ENCODE results near the gene LMAN2. TPM values are rescaled to one million over a fixed set of nuclear protein-coding genes. Genes with fewer than 3 reads are reported as not detected.

LMAN2 gene
- total and polyA plus RNA-seq, 2 experiments from 2014 or later, result 153 to 227 TPM

DNA sequence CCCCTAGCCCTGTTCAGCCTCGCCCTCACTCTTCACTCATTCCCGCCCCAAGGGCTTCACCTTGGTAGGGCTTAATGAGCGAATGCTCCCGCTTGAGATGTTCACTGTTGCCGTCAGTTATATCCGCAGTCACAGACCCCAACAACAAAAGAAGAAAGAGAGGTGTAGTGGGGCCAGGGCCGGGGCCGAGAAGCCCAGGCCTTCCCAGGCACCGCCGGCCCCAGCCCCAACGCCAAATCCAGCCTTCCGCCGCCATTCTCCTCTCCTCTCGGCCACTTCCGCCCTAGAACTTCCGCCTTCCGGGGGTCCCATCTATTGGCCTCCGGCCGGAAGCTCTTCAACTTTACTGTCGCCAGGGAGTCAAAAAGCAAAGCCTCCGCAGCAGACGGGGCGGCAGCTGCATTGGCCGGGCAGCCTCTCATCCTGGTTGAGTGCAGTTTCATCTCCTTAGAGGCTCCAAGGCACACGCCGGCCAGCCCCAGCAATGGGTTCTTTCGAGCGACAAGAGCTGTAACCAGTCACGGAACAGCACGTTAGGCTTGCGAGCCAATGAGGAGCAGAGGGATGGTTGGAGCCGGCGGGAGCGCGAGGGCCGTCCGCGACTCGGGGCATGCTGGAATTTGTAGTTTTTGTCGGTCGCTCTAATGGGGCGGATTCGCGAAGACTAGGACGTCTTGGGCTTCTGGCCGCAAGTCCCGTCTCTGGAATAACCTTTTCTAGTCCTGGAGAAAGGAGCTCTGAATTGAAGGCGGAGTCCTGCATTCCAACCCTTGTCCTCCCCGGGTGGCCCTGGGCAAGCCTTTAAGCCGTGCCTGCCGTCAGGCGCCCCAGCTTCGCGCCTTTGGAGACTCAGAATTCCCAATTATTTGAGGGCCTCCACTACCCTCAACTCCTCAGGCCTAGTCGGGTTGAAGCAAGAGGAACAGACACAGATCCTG lies at the start of gene LMAN2 (continued):
- TF ChIP-seq, protein P1, sequence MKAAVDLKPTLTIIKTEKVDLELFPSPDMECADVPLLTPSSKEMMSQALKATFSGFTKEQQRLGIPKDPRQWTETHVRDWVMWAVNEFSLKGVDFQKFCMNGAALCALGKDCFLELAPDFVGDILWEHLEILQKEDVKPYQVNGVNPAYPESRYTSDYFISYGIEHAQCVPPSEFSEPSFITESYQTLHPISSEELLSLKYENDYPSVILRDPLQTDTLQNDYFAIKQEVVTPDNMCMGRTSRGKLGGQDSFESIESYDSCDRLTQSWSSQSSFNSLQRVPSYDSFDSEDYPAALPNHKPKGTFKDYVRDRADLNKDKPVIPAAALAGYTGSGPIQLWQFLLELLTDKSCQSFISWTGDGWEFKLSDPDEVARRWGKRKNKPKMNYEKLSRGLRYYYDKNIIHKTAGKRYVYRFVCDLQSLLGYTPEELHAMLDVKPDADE (IDR thresholded peaks at IDR 0.05), result peak; percentile 87

DNA sequence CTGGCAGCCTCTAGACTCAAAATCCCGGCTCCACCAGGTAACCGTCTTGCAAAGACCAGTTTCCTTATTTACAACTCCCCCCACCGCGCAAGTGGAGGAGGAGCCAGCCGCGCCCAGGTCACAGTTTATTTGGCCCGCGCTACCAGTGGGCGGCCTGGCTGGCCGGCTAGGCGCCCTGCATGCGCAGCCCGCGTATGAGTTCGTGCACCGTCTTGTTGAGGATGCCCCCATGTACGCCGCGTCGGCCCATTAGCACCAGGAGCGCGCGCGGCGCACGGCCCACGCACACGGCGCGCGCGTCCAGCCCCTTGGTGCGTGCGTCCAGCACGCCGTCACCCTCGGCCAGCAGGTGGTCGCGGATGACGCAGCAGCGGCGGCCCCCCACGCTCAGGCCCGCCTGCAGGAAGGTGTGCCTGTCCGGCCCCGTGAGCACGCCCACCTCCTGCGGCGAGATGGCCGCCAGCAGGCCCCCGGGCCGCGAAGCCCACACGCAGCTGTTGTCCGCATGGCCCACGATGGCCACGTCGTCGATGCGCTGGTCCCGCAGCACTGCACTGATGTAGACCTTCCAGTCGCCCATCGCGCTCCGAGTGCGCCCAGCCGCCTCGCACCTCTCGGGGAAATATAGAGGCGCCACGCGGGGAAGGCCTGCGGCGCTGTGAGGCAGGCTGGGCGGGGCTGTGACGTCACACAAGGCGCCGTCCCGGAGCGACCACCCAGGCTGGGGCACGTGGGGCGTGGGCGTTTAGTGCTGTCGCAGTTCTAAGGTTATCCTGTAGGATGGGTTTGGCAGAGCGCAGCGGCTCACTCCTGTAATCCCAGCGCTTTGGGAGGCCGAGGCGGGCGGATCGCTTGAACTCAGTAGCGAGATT lies 48.8 kb upstream of the LMAN2 start, which contains the start of gene PFN3:
Gene PFN3 (minus strand): TSS at position 665 of the 872 bp plus-strand sequence. CDS start 85 bp downstream, at position 580.
- TF ChIP-seq, protein P2, sequence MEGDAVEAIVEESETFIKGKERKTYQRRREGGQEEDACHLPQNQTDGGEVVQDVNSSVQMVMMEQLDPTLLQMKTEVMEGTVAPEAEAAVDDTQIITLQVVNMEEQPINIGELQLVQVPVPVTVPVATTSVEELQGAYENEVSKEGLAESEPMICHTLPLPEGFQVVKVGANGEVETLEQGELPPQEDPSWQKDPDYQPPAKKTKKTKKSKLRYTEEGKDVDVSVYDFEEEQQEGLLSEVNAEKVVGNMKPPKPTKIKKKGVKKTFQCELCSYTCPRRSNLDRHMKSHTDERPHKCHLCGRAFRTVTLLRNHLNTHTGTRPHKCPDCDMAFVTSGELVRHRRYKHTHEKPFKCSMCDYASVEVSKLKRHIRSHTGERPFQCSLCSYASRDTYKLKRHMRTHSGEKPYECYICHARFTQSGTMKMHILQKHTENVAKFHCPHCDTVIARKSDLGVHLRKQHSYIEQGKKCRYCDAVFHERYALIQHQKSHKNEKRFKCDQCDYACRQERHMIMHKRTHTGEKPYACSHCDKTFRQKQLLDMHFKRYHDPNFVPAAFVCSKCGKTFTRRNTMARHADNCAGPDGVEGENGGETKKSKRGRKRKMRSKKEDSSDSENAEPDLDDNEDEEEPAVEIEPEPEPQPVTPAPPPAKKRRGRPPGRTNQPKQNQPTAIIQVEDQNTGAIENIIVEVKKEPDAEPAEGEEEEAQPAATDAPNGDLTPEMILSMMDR (conservative IDR thresholded peaks at IDR 0.05; ENCODE audit: low read depth in 2 of 2), result no peak
- TF ChIP-seq POLR2AphosphoS5 (IDR thresholded peaks at IDR 0.05; ENCODE audit: low read depth) (peak; percentile 41; the same call in 1 of the 2 replicates), CREB1 (CRISPR knock-in tag; IDR thresholded peaks at IDR 0.05; ENCODE audit: low read depth) (peak; percentile 93)
- Mint-ChIP-seq H3K9me3 (no peaks in the 10 kb centered on the region), H3K4me1 (peaks cover 26% of the 10 kb centered on the region), H3K27ac (no peak within 1 kb of the TSS), H3K4me3 (peak within 1 kb of the TSS; percentile 53; the same call in 2 of the 3 replicates), H3K36me3 (ENCODE audit: low read depth) (no peaks in the 10 kb centered on the region), H3K27me3 (ENCODE audit: insufficient read depth, low read depth, poor library complexity) (peaks cover 48% of the 10 kb centered on the region)
- H3K27me3 ChIP-seq (ENCODE audit: insufficient read depth), result peaks cover 55% of the 10 kb centered on the region
- no peaks in the 10 kb centered on the region for H3K36me3 ChIP-seq (ENCODE audit: insufficient read depth)
- H3K9me2 ChIP-seq (ENCODE audit: insufficient read depth), result no peaks in the 10 kb centered on the region; the same call in 1 of the 2 replicates
- H3K4me2 ChIP-seq, result peak within 1 kb of the TSS; percentile 77
- peak within 1 kb of the TSS; percentile 49; the same call in 1 of the 2 replicates for H3K4me3 ChIP-seq
- DNase-seq (ENCODE audit: low spot score) (peak; percentile 90), ATAC-seq (peak; percentile 4)
- H3K27ac ChIP-seq (ENCODE audit: low read depth), result no peak within 1 kb of the TSS
- H3K79me2 ChIP-seq (replicated peaks; ENCODE audit: insufficient read depth), result no peaks in the 10 kb centered on the region
- peak within 1 kb of the TSS; percentile 80; the same call in 1 of the 2 replicates for H2AFZ ChIP-seq
- no peaks in the 10 kb centered on the region for H4K20me1 ChIP-seq (replicated peaks; ENCODE audit: insufficient read depth)
- H3K4me1 ChIP-seq (ENCODE audit: insufficient read depth), result peaks cover 10% of the 10 kb centered on the region; the same call in 1 of the 2 replicates
- H3F3A ChIP-seq (replicated peaks; ENCODE audit: low read depth), result peaks cover 23% of the 10 kb centered on the region

DNA sequence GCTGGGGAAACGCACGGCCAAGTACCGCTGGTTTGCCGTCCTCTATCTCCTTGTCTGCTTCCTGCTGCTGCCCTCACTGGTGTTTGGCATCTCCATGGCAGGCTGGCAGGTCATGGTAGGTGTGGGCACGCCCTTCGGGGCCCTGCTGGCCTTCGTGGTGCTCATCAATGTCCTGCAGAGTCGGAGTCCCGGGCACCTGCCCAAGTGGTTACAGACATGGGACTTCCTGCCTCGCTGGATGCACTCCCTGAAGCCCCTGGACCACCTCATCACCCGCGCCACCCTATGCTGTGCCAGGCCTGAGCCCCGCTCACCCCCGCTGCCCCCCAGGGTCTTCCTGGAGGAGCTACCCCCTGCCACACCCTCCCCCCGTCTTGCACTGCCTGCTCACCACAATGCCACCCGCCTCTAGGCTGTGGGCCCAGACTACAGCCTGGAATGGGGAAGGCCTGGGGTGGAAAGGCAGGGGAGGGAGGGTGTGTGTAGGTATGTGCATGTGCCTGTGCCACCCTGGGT lies 46.5 kb upstream of the LMAN2 start:
- Histone ChIP-seq H3K9me2 (ENCODE audit: insufficient read depth) (no peaks in the 10 kb centered on the region; the same call in 1 of the 2 replicates), H3K79me2 (replicated peaks; ENCODE audit: insufficient read depth) (no peaks in the 10 kb centered on the region), H3K27me3 (ENCODE audit: insufficient read depth) (peaks cover 32% of the 10 kb centered on the region), H3K36me3 (ENCODE audit: insufficient read depth) (no peaks in the 10 kb centered on the region), H3F3A (replicated peaks; ENCODE audit: low read depth) (peaks cover 22% of the 10 kb centered on the region), H3K27ac (ENCODE audit: low read depth) (no peak overlapping the region), H4K20me1 (replicated peaks; ENCODE audit: insufficient read depth) (no peaks in the 10 kb centered on the region), H2AFZ (no peak overlapping the region), H3K4me3 (no peak overlapping the region), H3K4me2 (no peak overlapping the region), H3K4me1 (ENCODE audit: insufficient read depth) (peaks cover 10% of the 10 kb centered on the region; the same call in 1 of the 2 replicates)
- Mint-ChIP-seq H3K4me3 (no peak overlapping the region), H3K27me3 (ENCODE audit: insufficient read depth, low read depth, poor library complexity) (peaks cover 31% of the 10 kb centered on the region), H3K4me1 (peaks cover 26% of the 10 kb centered on the region), H3K36me3 (ENCODE audit: low read depth) (no peaks in the 10 kb centered on the region), H3K9me3 (no peaks in the 10 kb centered on the region), H3K27ac (no peak overlapping the region)
- no peak for DNase-seq (ENCODE audit: low spot score)
- ATAC-seq, result no peak
- TF ChIP-seq, protein P3, sequence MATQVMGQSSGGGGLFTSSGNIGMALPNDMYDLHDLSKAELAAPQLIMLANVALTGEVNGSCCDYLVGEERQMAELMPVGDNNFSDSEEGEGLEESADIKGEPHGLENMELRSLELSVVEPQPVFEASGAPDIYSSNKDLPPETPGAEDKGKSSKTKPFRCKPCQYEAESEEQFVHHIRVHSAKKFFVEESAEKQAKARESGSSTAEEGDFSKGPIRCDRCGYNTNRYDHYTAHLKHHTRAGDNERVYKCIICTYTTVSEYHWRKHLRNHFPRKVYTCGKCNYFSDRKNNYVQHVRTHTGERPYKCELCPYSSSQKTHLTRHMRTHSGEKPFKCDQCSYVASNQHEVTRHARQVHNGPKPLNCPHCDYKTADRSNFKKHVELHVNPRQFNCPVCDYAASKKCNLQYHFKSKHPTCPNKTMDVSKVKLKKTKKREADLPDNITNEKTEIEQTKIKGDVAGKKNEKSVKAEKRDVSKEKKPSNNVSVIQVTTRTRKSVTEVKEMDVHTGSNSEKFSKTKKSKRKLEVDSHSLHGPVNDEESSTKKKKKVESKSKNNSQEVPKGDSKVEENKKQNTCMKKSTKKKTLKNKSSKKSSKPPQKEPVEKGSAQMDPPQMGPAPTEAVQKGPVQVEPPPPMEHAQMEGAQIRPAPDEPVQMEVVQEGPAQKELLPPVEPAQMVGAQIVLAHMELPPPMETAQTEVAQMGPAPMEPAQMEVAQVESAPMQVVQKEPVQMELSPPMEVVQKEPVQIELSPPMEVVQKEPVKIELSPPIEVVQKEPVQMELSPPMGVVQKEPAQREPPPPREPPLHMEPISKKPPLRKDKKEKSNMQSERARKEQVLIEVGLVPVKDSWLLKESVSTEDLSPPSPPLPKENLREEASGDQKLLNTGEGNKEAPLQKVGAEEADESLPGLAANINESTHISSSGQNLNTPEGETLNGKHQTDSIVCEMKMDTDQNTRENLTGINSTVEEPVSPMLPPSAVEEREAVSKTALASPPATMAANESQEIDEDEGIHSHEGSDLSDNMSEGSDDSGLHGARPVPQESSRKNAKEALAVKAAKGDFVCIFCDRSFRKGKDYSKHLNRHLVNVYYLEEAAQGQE (IDR thresholded peaks at IDR 0.05; ENCODE audit: unreplicated experiment), result no peak
- TF ChIP-seq NANOG (IDR thresholded peaks at IDR 0.05; ENCODE audit: borderline replicate concordance), result no peak

Data from GM23338 (cell line).